SHP77 (cell line): ENCODE results near the gene SPINK4.

Source experiments
- DNase-seq, 2 experiments: peaks; one replicate each; lab custom pipeline; 2025; lab: John Stamatoyannopoulos, UW

Gene SPINK4, protein sequence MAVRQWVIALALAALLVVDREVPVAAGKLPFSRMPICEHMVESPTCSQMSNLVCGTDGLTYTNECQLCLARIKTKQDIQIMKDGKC

DNA sequence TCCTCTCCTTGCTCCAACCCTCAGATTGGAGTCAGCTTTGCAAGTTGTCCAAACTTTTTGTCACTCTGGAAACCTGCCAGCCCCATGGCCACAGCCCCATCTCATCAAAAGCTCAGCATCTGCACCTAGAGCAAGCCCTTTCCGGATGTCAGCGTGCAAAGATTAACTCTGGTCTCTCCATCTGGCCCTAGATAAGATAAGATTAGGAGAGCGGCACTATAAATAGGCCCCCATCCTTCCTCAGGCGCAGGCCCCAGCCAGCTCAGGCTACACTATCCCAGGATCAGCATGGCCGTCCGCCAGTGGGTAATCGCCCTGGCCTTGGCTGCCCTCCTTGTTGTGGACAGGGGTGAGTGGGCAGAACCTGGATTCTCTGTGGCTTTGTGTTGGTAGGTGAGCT is at the start of gene SPINK4:
Gene SPINK4, plus strand, starts transcription at position 247 of the 400 bp plus-strand sequence. Its CDS starts 42 bp downstream, at position 289.
- no peak for DNase-seq

GRCh38 chr9:33192493-33193255 is 47.3 kb upstream of the SPINK4 start:
- DNase-seq, result no peak

DNA sequence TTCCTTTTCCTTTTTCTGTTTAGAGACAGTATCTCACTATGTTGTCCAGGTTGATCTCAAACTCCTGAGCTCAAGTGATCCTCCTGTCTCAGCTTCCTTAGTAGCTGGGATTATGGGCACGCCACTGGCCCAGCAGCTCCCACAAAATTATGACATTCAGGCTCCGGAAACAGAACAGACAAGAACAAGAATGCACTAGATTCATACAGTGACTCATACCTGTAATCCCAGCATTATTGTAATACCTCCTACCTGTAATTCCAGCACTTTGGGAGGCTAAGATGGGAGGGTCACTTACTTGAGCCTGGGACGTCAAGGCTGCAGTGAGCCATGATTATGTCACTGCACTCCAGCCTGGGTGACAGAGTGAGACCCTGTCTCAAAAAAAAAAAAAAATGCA is 46.1 kb upstream of the SPINK4 start:
- no peak for DNase-seq

DNA sequence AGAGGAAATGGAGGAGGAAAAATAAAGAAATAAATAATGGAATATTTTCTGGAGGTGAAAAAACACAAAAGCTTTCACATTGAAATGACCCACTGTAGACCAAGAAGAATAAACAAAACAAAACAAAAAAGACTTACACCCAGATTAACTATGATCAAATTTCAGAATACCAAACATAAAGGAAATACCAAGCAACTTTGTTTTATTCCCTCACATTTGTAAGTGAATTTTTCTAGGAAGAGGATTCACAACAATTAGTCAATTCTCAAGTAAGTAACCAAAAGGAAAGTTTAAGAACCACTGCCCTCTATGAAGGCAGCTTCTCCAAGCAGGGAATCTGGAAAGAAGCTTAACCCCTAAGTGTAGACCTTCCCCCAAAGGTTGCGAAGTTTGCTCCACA is 43.2 kb upstream of the SPINK4 start:
- DNase-seq, result no peak

DNA sequence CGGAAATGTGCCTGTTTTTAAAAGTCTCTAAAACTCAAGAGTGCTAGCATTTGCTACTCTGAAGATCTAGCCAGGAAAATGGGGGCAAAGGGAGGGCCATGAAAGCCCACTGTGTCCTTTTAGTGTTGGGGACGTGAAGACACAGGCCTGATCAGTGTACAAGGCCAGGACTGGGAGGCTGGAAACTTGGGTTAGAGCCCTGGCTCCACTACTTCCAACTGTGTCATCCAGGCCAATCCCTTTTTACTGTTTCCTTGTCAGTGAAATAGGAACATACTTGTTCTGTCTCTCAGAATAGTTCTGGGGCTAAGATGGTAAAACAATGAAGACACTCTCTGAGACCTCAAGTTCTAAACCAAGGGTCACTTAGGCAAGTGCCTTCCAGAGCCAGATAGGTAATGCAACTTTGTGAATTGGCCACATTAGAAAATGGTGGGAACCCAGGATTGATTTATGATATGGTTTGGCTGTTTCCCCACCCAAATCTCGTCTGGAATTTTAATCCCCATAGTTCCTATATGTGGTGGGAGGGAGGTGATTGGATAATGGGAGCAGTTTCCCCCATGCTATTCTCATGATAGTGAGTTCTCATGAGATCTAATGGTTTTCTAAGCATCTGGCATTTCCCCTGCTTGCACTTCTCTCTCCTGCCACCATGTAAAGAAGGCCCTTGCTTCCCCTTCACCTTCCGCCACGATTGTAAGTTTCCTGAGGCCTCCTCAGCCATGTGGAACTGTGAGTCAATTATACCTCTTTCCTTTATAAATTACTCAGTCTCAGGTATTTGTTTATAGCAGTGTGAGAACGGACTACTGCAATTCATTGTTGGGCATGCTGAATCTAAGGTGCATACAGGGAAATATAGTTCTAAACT is 42.5 kb upstream of the SPINK4 start:
- DNase-seq, result no peak

- no peak for DNase-seq
Observed at GRCh38 chr9:33198165-33198564, 41.8 kb upstream of the SPINK4 start.

- DNase-seq, result no peak
Observed at GRCh38 chr9:33202018-33202417, 37.9 kb upstream of the SPINK4 start.

DNA sequence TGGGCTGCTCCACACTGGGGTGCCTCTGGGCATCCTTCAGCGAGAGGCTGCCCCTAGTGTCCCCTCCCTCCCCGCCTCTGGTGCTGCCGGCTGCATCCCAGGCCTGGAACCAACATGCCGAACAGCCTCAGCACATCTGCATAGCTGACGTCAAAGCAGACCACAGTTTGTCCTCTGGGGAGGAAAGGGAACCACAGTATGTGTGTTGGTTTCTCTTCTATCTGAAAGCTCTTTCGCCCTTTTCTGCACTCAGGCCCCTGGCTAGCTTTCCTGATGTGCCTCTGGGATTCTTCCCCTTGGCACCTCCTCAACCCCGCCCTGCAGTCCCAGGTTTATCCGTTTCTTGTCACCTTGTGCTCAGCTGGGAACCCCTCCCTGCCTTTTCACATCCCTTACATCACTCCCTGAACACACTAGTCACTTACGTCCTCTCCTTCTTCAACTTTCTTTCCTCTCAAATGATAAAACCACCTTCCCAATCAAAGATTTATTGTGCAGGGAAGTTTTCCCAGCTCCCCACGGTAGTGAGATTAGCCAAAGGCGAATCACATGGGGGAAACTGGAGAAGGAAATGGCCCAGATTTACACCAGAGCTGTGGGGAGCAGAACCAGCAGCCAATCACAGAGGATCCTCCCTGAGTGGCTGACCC is 37.3 kb upstream of the SPINK4 start:
- DNase-seq, result no peak

DNA sequence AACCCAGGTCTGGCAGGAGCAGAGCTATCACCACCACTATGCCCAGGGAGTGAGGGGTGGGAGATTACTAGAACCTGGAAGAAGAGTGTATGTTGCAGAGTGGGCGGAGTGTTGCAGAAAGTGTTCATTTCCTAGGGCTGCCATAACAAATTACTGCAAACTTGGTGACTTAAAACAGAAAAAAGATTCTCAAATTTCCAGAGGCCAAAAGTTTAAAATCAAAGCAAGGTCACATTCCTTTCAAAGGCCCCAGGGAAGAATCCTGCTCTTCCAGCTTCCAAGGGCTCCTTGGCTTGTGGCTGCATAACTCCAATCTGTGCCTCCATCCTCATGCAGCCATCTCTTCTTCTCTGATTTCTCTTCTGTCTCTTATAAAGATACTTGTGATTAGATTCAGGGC is 30.6 kb upstream of the SPINK4 start:
- no peak for DNase-seq

GRCh38 chr9:33210006-33210715 is 29.8 kb upstream of the SPINK4 start:
- no peak for DNase-seq

- no peak for DNase-seq
Observed at GRCh38 chr9:33211695-33212393, 28.1 kb upstream of the SPINK4 start.

- DNase-seq, result no peak
Observed at GRCh38 chr9:33220681-33221567, 19.0 kb upstream of the SPINK4 start.

DNA sequence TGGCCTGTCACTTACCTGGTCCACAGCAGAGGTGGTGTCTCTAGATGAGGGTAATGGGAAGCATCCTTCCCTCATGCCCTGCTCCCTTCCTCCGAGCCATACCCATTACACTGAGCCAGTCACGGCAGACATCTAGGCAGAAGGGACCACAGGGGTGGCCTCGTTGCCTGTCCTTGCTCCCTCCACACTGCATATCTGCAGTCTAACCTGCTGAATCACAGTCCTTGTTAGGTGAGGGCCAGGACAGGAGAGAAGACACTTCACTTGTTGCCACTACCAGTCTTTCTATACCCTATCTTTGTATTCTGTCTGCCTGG is 18.4 kb upstream of the SPINK4 start:
- no peak for DNase-seq

GRCh38 chr9:33222031-33222430 is 17.9 kb upstream of the SPINK4 start:
- no peak for DNase-seq

- no peak for DNase-seq
Observed at GRCh38 chr9:33223696-33224095, 16.3 kb upstream of the SPINK4 start.

- peak in 1 of 2 experiments; percentile 18 for DNase-seq
Observed at GRCh38 chr9:33225319-33226147, 14.4 kb upstream of the SPINK4 start.

DNA sequence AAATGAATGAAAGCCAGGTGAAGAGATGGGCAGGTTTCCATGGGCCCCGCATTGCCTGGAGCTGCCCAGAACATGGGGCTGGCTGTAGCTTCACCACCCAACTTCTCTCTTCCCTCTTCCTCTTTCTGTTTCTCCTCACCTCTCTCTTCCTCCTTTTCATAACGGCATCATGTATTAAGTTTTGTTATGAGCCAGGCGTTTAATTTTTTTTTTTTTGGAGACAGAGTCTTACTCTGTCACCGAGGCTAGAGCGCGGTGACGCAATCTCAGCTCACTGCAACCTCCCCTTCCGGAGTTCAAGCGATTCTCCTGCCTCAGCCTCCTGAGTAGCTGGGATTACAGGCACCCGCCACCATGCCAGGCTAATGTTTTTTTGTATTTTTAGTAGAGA is 13.0 kb upstream of the SPINK4 start:
- no peak for DNase-seq

DNA sequence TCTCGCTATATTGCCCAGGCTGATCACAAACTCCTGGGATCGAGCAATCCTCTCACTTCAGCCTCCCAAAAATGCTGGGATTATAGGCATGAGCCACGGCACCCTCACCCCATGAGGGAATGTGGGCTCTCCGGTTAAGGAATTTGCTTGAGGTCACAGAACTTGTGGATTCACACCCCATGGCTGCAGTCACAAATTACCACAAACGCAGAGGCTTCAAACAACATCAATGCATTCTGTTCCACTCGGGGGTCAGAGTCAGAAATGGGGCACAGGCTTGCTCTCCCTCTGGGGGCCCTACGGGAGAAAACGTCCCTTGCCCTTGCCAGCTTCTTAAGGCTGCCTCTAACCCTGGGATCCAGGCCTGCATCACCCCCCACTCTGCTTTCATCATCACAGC is 12.2 kb upstream of the SPINK4 start:
- no peak for DNase-seq

GRCh38 chr9:33228606-33229005 is 11.4 kb upstream of the SPINK4 start:
- DNase-seq, result no peak
